HEK293 (cell line): Measurements from ENCODE around the gene LMLN.
A peak's percentile ranks its signal among the peaks of the same experiment; 100 is the strongest.

Source experiments
- CTCF ChIA-PET: fragments of 350-600 bp; formaldehyde crosslinking; extraction: SDS; loops from one replicate; lab custom pipeline; 2021; ENCODE audit warnings: antibody characterized with exemption; lab: Yijun Ruan, JAX
- POLR2A ChIA-PET: fragments of 300-600 bp; formaldehyde crosslinking; extraction: SDS; loops from one replicate; lab custom pipeline; 2020; ENCODE audit warnings: antibody characterized with exemption, inconsistent platforms; lab: Yijun Ruan, JAX
- H3K27ac ChIP-seq: fragments of 200-500 bp; sonication (Bioruptor generic); 2 replicates; pipeline ENCODE4 v1.5.1; 2014; ENCODE audit warnings: low read depth, low read length, control low read depth, inconsistent platforms; ENCODE audit errors: extremely low read depth
- H3K36me3 ChIP-seq, 2 experiments: fragments of 200-500 bp in 1 of 2; sonication (Bioruptor generic) in 1 of 2; 1 replicate in 1 of 2; 2 replicates in 1 of 2; pipeline ENCODE4 v1.5.1; 2014 to 2017; ENCODE audit warnings: inconsistent platforms in 2 of 2, low read length in 2 of 2; ENCODE audit not compliant: control insufficient read depth in 2 of 2, insufficient read depth in 1 of 2
- H3K4me1 ChIP-seq: fragments of 200-500 bp; sonication (Bioruptor generic); 2 replicates; pipeline ENCODE4 v1.5.1; 2014; ENCODE audit warnings: mild to moderate bottlenecking, low read length, inconsistent platforms; ENCODE audit not compliant: control insufficient read depth, insufficient read depth
- H3K4me3 ChIP-seq: 2 replicates; pipeline ENCODE4 v1.5.1; 2011; ENCODE audit warnings: low read depth, mild to moderate bottlenecking, control low read depth, low read length, moderate library complexity
- H3K9me3 ChIP-seq: fragments of 200-500 bp; sonication (Bioruptor generic); 2 replicates; pipeline ENCODE4 v1.5.1; 2014; ENCODE audit warnings: low read depth, low read length, inconsistent platforms; ENCODE audit not compliant: control insufficient read depth, insufficient read depth
- BCL11B ChIP-seq: fragments of 450-650 bp; formaldehyde crosslinking; IDR thresholded peaks from 2 replicates; pipeline ENCODE4 v1.5.1; 2016; ENCODE audit warnings: low read depth, missing biosample characterization, missing genetic modification characterization
- GLIS1 ChIP-seq: fragments of 450-650 bp; formaldehyde crosslinking; IDR thresholded peaks from 2 replicates; pipeline ENCODE4 v1.5.1; 2016; ENCODE audit warnings: missing biosample characterization, missing genetic modification characterization
- KLF17 ChIP-seq: fragments of 450-650 bp; formaldehyde crosslinking; IDR thresholded peaks from 2 replicates; pipeline ENCODE4 v1.5.1; 2016; ENCODE audit warnings: missing biosample characterization, missing genetic modification characterization
- OSR2 ChIP-seq: fragments of 450-650 bp; formaldehyde crosslinking; IDR thresholded peaks from 2 replicates; pipeline ENCODE4 v1.5.1; 2016; ENCODE audit warnings: missing biosample characterization, missing genetic modification characterization
- REPIN1 ChIP-seq: fragments of 450-650 bp; formaldehyde crosslinking; IDR thresholded peaks from 2 replicates; pipeline ENCODE4 v1.5.1; 2017; ENCODE audit warnings: missing biosample characterization, missing genetic modification characterization, low read depth
- SCRT2 ChIP-seq: fragments of 450-650 bp; formaldehyde crosslinking; IDR thresholded peaks from 2 replicates; pipeline ENCODE4 v1.5.1; 2016; ENCODE audit warnings: missing biosample characterization, missing genetic modification characterization
- YY2 ChIP-seq: fragments of 450-650 bp; formaldehyde crosslinking; IDR thresholded peaks from 2 replicates; pipeline ENCODE4 v1.5.1; 2016; ENCODE audit warnings: missing biosample characterization, missing genetic modification characterization
- ZFP41 ChIP-seq: fragments of 450-650 bp; formaldehyde crosslinking; IDR thresholded peaks from 2 replicates; pipeline ENCODE4 v1.5.1; 2016; ENCODE audit warnings: missing biosample characterization, missing genetic modification characterization, borderline replicate concordance
- ZIC2 ChIP-seq: fragments of 450-650 bp; formaldehyde crosslinking; IDR thresholded peaks from 2 replicates; pipeline ENCODE4 v1.5.1; 2016; ENCODE audit warnings: missing biosample characterization, missing genetic modification characterization
- ZNF138 ChIP-seq: fragments of 450-650 bp; formaldehyde crosslinking; IDR thresholded peaks from 2 replicates; pipeline ENCODE4 v1.5.1; 2016; ENCODE audit warnings: missing biosample characterization, missing genetic modification characterization, borderline replicate concordance
- ZNF169 ChIP-seq: fragments of 450-650 bp; formaldehyde crosslinking; IDR thresholded peaks from 2 replicates; pipeline ENCODE4 v1.5.1; 2016; ENCODE audit warnings: missing biosample characterization, missing genetic modification characterization
- ZNF202 ChIP-seq: fragments of 450-650 bp; formaldehyde crosslinking; IDR thresholded peaks from 2 replicates; pipeline ENCODE4 v1.5.1; 2016; ENCODE audit warnings: missing biosample characterization, missing genetic modification characterization, borderline replicate concordance
- ZNF354C ChIP-seq: fragments of 450-650 bp; formaldehyde crosslinking; IDR thresholded peaks from 2 replicates; pipeline ENCODE4 v1.5.1; 2016; ENCODE audit warnings: missing biosample characterization, missing genetic modification characterization, low read depth, borderline replicate concordance
- ZNF37A ChIP-seq: fragments of 450-650 bp; IDR thresholded peaks from 2 replicates; pipeline ENCODE4 v1.5.1; 2018; ENCODE audit warnings: missing biosample characterization, missing genetic modification characterization
- ZNF600 ChIP-seq: fragments of 450-650 bp; formaldehyde crosslinking; IDR thresholded peaks from 2 replicates; pipeline ENCODE4 v1.5.1; 2016; ENCODE audit warnings: missing biosample characterization, missing genetic modification characterization
- TF ChIP-seq, protein P1 (sequence below): fragments of 450-650 bp; formaldehyde crosslinking; IDR thresholded peaks from 2 replicates; pipeline ENCODE4 v1.5.1; 2016; ENCODE audit warnings: missing biosample characterization, missing genetic modification characterization

Gene LMLN

DNA sequence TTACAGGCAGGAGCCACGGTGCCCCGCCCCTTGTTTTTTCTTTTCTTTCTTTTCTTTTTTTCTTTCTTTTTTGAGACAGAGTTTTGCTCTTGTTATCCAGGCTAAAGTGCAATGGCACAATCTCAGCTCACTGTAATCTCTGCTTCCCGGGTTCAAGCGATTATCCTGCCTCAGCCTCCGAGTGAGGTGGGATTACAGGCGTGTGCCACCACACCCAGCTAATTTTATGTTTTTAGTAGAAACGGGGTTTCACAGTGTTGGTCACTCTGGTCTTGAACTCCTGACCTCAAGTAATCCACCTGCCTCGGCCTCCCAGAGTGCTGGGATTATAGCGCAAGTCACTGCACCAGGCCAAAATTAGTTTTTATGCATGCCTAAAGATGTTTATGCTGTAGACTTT lies 7.6 kb upstream of the LMLN start:
- Histone ChIP-seq H3K36me3 (peaks cover 41 to 64% of the 10 kb centered on the region in 2 experiments), H3K4me1 (no peaks in the 10 kb centered on the region), H3K9me3 (no peaks in the 10 kb centered on the region)
- POLR2A ChIA-PET, result interaction anchor here (0.7 kb wide), 1 partner anchor 16 kb away, joined by 3 read pairs; no protein-coding TSS in a partner anchor
- TF ChIP-seq ZFP41 (tag by site-specific recombination), result no peak
- TF ChIP-seq OSR2 (tag by site-specific recombination), result no peak
- TF ChIP-seq ZNF169, result no peak
- TF ChIP-seq, protein P1, sequence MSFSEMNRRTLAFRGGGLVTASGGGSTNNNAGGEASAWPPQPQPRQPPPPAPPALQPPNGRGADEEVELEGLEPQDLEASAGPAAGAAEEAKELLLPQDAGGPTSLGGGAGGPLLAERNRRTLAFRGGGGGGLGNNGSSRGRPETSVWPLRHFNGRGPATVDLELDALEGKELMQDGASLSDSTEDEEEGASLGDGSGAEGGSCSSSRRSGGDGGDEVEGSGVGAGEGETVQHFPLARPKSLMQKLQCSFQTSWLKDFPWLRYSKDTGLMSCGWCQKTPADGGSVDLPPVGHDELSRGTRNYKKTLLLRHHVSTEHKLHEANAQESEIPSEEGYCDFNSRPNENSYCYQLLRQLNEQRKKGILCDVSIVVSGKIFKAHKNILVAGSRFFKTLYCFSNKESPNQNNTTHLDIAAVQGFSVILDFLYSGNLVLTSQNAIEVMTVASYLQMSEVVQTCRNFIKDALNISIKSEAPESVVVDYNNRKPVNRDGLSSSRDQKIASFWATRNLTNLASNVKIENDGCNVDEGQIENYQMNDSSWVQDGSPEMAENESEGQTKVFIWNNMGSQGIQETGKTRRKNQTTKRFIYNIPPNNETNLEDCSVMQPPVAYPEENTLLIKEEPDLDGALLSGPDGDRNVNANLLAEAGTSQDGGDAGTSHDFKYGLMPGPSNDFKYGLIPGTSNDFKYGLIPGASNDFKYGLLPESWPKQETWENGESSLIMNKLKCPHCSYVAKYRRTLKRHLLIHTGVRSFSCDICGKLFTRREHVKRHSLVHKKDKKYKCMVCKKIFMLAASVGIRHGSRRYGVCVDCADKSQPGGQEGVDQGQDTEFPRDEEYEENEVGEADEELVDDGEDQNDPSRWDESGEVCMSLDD (tag by site-specific recombination), result no peak
- TF ChIP-seq ZNF354C (tag by site-specific recombination), result no peak
- TF ChIP-seq BCL11B (tag by site-specific recombination), result peak; percentile 82
- TF ChIP-seq ZIC2, result no peak
- TF ChIP-seq, all 188 proteins: peak for 1
- CTCF ChIA-PET, result no interaction called here
- no peak overlapping the region for H3K27ac ChIP-seq
- H3K4me3 ChIP-seq, result no peak overlapping the region

- CTCF ChIA-PET, result interaction anchor here (0.6 to 1.1 kb wide), 2 partner anchors 11 to 698 kb away, joined by 3 read pairs; no protein-coding TSS in a partner anchor
- no peak overlapping the region for H3K27ac ChIP-seq
- TF ChIP-seq ZNF37A (no peak), REPIN1 (tag by site-specific recombination) (no peak), ZNF138 (no peak), SCRT2 (tag by site-specific recombination) (no peak), ZNF202 (no peak), YY2 (tag by site-specific recombination) (no peak), GLIS1 (no peak)
- peaks cover 41 to 64% of the 10 kb centered on the region in 2 experiments for H3K36me3 ChIP-seq
- POLR2A ChIA-PET, result interaction anchor here (0.7 kb wide), 1 partner anchor 16 kb away, joined by 3 read pairs; no protein-coding TSS in a partner anchor
- no peak overlapping the region for H3K4me3 ChIP-seq
- H3K9me3 ChIP-seq, result no peaks in the 10 kb centered on the region
- H3K4me1 ChIP-seq, result no peaks in the 10 kb centered on the region
These were observed 6.7 kb upstream of the LMLN start for GRCh38 chr3:197953325-197953724.

- H3K36me3 ChIP-seq, result peaks cover 41 to 64% of the 10 kb centered on the region in 2 experiments
- ChIA-PET POLR2A (no interaction called here), CTCF (interaction anchor here (1.1 kb wide), 1 partner anchor 11 kb away, joined by 3 read pairs; no protein-coding TSS in a partner anchor)
These were observed 6.1 kb upstream of the LMLN start for GRCh38 chr3:197953881-197954280.

More at GRCh38 chr3:197953881-197954280, 6.1 kb upstream of the LMLN start:
- H3K4me1 ChIP-seq, result no peaks in the 10 kb centered on the region
- H3K9me3 ChIP-seq, result no peaks in the 10 kb centered on the region
- no peak overlapping the region for H3K4me3 ChIP-seq
- no peak overlapping the region for H3K27ac ChIP-seq
- TF ChIP-seq KLF17 (tag by site-specific recombination) (no peak), ZNF600 (tag by site-specific recombination) (peak; percentile 58)
